NCI-H2029 (cell line): Measurements from ENCODE around the gene AKT1S1.
"Not testable (repeated sequence)": the region's sequence is repeated elsewhere in the genome, so short reads cannot be mapped to it uniquely, and the experiment has no call there.

Source experiments
- DNase-seq: peaks from one replicate; lab custom pipeline; 2025; lab: John Stamatoyannopoulos, UW

AKT1S1 gene

DNA sequence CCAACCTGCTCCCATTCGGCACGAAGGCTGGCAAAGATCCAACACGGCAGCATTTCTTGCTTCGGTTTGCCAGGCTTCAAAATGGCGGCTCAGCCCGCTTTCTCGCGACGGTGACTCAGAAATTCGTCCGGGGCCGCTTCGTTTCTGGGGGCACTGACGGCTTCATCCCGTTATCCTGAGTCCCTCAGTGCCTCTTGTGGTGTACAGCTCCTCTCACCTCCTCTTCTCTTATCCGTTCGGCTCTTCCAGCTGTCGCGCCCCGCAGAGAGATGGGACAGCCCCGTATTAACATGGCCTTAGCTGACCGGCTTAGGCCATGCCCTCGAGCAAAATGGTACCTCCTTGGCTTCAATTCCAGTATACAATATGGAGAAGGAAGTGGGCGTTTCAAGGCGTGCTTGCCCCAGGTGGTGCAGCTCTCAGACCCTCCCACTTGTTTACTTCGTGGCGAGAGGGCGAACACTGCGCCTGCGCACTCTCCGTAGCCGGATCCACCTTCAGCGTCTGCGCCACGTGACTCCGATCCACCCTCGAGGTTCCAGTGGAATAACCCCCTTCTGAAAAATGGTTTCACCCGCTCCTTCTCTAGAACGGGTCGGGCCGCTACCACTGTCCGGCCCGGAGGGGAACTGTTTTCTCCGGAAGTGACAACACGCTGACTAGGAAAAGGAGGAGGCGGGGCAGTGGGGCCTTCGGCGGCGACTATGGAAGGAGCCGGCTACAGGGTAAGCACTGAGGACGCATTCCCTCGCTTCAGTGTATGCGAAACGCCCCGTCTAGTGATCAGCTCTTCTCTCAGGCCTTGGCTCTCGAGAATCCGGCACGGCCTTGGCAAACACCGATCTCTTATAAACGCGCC is at the start of gene AKT1S1, which contains the start of gene TBC1D17:
AKT1S1 (minus strand) TSS at position 336 of the 859 bp plus-strand sequence. CDS start 4,060 bp downstream, outside the sequence.
TBC1D17 (plus strand) TSS at position 683 of the 859 bp plus-strand sequence; CDS start at position 705, 22 bp downstream.
- DNase-seq = peak; percentile 100

DNA sequence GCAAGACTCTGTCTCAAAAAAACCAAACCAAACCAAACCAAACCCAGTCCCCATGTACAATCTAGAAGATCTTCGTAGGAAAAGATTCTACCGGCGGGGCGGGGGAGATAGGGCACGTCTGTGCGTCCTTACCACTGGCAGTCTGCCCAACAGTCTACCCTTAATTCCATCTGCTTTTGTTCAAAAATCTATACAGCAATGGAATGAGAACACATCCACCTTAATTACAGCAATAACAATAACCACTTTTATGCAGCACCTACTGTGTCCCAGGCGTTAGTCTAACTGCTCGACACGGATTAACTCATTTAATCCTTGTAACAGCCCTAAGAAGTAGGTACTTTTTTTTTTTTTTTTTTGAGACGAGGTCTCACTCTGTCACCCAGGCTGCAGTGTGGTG is 49.4 kb upstream of the AKT1S1 start:
- no peak for DNase-seq

- no peak for DNase-seq
These were observed 48.3 kb upstream of the AKT1S1 start for GRCh38 chr19:49925486-49925885.

DNA sequence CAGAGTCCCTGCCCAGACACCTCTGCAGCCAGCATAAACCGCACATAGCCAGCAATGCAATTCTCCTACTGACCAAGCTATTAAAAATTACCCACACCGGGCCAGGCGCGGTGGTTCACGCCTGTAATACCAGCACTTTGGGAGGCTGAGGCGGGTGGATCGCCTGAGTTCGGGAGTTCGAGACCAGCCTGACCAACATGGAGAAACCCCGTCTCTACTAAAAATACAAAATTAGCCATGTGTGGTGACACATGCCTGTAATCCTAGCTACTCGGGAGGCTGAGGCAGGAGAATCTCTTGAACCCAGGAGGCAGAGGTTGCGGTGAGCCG is 47.7 kb upstream of the AKT1S1 start:
- DNase-seq = not testable (repeated sequence)

DNA sequence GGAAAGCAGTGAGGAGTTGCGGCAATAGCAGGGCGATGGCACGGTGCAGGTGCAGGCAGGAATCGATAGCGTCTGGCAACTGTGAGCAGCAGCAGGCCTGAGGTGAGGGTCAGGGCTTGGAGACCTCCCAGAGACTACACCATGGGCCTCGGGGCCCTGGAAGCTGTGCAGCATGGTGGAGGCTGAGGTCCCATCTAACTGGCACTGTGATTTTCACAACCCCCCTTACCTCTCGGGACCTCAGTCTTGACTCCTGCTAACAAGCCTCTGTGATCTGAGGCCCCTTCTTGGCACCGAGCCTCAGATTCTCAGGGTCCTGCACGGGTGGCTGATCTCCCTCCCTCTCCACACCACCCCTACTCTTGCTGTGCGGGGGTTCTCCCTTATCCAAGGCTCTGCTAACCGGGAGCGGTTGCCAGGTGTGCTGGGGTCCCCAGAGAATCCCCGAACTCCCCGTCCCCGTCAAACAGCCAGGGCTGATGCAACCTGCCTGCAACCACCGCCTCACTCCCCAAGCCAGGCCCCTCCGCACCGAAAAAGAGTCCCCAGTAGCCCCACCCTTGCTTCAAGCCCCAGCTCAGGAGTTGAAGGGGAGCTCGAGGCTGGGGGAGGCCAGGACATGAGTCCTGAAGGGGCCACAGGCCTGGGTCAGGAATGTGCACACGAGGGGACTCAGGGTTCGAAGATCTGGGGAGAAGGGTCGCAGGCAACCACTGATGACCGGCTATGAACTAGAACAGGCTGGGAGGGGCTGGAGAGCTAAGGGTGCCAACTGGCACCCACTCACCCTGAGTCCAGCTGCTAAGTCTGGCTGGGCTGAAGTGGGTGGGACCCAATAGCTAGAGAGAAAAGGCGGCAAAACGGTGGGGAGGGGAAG is 47.1 kb upstream of the AKT1S1 start:
- no peak for DNase-seq

GRCh38 chr19:49923055-49924003 is 46.2 kb upstream of the AKT1S1 start:
- DNase-seq = no peak

- no peak for DNase-seq
These were observed 45.0 kb upstream of the AKT1S1 start for GRCh38 chr19:49921871-49922795.

GRCh38 chr19:49920624-49921363 is 43.6 kb upstream of the AKT1S1 start:
- no peak for DNase-seq

GRCh38 chr19:49918089-49918488 is 40.9 kb upstream of the AKT1S1 start:
- no peak for DNase-seq

GRCh38 chr19:49916839-49917733 is 39.9 kb upstream of the AKT1S1 start:
- DNase-seq = no peak

DNA sequence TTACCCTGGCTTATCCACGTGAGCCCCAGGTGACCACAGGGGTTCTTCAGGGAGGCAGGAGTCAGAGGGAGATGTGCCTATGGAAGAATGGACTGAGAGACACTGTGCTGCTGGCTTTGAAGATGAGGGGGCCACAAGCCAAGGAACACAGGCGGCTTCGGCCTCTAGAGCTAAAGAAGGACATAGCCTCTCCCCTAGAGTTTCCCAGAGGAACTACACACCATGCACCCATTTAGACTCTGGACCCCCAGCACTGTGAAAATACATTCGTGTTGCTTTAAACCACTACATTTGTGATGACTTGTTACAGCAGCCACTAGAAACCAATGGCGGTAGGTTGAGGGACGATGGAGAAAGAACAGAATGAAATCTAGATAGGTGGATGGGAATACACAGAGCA is 38.1 kb upstream of the AKT1S1 start:
- no peak for DNase-seq

- no peak for DNase-seq
These were observed 36.6 kb upstream of the AKT1S1 start for GRCh38 chr19:49913720-49914119.

DNA sequence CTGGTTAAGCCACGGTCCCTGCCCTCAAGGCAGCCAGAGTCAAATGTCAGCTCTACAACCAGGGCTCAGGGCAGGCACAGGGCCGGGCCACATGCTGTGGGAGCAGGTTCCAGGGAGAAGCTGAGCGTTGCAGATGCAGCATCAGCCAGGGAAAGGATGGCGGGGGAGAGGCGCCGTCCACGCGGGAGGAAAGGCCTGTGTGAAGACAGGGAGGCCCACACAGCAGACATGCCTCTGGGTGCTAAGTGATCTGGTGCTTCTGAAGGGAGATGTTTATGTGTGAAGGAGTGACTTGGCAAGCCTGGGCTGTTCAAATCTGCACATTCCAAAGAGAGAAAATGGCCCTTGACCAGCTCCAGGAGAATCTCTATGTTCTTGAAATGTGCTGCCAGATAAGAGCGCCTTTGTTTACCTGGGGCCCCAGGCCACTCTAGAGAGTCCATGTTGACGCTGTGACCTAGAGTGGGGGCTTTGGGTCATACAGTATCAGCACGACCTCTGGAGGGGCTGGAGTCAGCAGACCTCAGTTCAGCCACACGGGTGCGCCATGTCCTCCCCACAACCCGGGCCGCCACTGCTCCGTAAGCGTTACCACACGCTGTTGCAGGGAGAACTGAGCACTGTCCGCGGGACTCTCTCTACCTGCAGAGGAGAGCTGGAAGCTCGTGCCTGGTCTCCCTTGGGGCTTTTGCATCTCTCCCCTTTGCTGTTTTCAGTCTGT is 36.0 kb upstream of the AKT1S1 start:
- no peak for DNase-seq

DNA sequence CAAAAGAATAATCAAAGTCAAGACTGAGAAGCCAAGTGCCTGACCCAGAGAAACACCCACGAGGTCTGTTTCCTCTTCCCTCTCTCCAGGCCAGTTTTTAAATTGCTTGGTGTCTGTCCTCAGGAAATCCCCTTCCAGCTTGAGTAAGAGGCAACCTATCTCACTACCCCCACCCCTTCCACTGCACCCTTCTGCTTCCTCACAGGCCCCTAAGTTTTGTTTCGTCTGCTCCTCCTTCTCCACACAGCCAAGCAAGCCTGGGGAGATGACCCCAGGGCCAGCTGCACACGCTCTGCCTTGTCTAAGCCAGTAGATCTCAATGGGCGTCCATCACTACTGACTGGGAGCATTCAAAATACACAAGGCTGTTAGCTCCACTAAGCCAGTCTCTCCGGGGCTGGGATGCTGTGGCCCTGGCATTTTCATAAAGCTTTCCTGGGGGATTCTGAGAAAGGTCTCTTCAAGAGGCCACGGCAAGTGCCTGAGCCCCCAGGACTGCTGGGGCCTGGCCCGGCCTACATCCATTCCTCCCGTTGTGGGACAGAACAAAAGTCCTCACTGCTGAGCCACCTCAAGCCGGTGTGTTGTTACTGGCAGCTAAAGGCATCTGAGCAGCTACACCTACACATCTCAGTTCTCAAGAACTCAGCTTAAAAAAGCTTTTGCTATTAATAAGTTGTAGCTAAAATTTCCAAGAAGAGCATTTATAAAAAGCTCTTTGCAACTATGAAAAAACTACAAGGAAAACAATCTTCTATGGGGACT is 34.4 kb upstream of the AKT1S1 start:
- DNase-seq = no peak

- DNase-seq = no peak
These were observed 33.0 kb upstream of the AKT1S1 start for GRCh38 chr19:49910179-49910578.

GRCh38 chr19:49908480-49909420 is 31.6 kb upstream of the AKT1S1 start:
- no peak for DNase-seq
